IPS-NIHi7 (cell line): ENCODE measurements around the gene ZBTB42.
A peak's percentile ranks its signal among the peaks of the same experiment; 100 is the strongest.

Experiments
- DNase-seq: peaks from one replicate; pipeline ENCODE4 v3.0.0; 2012; ENCODE audit warnings: mixed read lengths; ENCODE audit errors: extremely low spot score

ZBTB42 gene

GRCh38 chr14:104794993-104795780, 5.7 kb upstream of the ZBTB42 start, which contains the start of gene AKT1:
Gene AKT1 (minus strand): TSS chr14:104795748. CDS start chr14:104792643, 3,105 bp downstream.
- no peak for DNase-seq

DNA sequence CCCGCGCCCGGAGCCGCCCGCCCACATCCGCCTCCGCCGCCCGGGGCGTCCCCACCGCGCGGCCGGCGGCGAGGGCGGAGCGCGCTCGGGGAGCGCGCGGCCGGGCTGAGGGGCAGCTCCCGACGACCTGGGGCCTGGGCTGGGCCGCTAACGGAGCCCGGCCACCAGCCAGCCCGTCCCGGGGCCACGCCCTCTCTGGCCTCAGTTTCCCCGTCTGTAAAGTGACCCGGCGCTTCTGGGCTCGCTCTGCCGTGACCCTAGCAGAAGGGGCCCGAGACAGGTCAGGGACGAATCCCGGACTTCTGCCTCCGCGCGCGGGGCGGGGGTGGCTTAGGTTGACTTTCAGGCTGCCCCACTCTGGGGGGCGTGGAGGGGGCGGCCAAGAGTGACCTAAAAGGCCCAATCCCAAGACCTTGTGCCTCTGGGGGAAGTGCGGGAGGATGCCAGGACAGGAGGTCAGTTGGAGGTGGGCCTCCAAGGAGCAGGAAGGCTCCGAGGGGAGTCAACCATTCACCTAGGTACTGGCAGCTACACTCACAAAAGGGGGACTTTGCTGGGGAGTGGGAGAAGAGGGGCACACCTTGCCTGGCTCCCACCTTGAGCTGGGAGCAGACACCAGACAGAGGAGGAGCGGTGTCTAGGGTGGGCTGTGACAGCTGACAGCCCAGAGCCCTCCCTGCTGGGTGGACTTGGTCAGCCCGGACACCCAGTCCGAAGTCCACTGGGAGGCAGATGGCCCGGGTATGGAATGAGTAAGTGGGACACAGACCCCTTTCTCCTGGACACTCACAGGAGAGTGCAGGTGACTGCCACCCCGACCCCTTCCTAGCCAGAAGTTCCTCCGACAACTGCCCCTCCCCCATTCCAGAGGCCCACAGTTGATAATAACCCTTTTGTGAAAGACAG, 4.9 kb upstream of the ZBTB42 start:
- DNase-seq = peak; percentile 81

DNA sequence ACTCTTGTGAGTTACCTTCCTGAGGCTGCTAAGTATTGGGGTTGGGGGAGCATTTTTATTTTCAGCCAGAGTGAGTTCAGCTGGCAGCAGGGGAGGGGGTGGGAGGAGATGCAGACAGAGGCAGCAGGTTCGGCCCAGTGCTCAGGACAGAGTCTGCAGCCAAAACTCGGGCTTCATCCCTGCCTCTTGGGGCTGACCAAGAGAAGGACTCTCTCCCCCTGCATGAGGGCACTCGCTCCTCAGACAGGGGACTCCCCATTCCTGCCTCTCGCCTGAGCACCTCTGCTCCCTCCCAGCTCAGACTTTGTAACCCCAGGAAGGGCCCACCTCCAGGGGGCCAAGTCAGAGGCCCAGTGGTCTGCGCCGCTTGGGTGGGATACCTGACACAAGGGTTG, 4.2 kb upstream of the ZBTB42 start:
- DNase-seq = no peak

GRCh38 chr14:104797115-104798044, 3.5 kb upstream of the ZBTB42 start:
- no peak for DNase-seq

DNA sequence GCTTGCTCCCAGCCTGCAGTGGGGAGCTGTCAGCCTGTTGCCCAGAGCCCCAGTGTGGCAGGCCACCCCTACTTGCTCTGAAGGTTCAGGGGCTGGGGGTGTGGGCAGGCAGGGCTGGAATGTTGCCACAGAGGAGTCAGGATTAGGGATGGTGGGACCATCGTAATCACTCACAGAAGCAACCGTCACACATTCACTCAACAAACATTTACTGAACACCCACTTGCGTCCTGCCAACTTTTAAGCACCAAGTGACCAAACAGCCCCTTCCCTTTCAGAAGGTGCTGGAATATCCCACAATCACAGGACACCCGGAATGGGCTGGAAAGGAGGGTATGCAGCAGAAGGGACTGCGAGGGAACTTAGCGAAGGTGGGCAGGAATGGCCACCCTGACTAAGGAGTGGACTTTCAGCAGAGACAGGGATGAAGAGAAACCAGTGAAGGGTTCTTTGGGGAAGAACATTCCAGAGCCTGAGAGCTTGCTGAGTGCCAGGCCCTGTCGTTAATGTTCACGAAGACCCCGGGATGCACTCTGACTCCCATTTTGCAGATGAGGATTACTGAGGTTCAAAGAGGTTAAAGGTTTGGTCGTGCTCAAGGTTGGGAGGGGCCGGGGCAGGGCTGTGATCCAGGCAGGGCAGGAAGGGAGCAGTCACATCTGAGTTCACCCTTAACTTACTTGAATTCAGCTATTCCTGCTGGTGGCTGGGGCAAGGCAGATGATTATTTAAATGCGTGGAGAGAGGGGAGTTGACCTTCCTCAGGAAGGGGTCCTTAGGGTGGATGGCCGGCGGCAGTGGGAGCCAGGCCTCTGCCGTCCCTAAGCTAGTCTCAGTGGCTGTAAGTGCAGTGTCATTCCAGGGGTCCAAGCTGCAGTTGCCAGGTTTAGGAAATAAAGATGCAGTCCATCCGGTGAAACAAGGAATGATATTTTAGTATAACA, 2.3 kb upstream of the ZBTB42 start:
- DNase-seq = no peak

DNA sequence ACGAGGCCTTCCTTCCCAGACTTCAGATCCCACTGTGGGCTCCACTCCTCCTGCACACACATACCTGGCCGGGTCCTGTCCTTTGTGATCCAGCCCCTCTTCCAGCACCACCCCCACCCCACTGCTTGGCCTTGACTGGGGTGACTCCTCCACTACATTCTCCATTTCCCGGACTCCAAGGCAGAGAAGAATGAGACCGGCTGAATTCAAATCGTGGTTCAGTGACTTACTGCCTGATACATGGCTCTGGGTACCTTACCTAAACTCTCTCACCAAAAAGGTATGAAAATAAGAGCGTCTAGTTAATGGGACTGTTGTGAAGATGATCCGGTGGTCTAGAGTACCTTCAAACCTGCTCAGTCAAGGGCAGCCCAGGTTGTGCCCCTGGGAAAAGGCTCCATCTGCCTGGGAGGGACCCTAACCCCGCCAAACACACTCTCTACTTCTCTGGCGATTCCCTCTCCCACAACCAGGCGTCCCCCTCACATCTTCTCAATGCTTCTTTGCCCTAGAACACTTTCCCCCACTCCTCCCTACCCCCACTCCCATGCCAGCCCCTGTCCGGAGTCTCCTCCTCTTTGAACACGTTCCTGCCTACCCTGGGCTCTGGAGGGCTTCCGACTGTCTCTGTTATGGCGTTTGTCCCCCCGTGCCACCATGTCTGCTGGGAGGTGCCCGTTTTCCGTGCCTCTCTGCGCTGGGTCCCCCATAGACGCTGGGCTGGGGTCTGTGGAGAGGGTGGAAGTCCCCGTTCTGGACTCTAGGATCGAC, 1.5 kb upstream of the ZBTB42 start:
- DNase-seq = peak; percentile 84

DNA sequence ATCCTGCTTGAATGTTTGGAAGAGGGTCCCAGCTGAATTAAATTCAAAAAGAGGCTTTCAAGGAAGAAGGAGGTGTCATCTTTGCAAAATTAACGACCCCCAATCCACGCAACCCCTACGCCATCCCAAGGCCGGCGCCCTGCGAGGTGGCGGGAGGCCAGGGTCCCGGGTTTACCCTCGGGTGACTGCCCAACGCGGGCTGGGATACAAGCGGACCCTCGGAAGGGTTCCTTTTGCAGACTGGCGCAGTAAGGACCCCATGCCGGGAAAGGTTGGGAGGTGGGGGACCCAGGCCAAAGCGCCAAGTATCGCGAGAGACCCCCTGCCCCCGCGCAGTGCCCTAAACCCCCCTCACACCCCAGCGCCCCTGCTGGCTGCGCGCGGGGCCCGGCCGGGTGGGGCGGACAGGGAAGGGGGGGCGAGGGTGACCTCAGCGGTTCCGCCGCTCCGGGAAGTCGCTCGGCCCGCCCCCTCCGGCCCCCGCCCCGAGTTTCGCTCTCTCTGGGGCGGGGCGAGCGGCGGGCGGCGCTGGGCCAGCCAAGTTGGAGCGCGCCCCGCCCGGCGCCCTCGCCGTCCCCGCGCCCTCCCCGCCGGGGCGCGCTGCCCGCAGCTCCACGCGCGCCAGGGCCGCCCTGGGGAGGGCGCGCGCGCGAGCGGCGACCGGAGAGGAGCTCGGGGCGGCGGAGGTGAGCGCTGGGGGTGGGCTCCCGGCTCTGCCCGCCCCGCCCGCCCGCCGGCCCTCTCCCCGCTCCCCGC, 708 bp upstream of the ZBTB42 start:
- DNase-seq = peak; percentile 88

- DNase-seq = no peak
Measured at GRCh38 chr14:104801520-104802393, 856 bp downstream of the ZBTB42 start.

GRCh38 chr14:104802394-104803184, 1.7 kb downstream of the ZBTB42 start:
- no peak for DNase-seq

DNA sequence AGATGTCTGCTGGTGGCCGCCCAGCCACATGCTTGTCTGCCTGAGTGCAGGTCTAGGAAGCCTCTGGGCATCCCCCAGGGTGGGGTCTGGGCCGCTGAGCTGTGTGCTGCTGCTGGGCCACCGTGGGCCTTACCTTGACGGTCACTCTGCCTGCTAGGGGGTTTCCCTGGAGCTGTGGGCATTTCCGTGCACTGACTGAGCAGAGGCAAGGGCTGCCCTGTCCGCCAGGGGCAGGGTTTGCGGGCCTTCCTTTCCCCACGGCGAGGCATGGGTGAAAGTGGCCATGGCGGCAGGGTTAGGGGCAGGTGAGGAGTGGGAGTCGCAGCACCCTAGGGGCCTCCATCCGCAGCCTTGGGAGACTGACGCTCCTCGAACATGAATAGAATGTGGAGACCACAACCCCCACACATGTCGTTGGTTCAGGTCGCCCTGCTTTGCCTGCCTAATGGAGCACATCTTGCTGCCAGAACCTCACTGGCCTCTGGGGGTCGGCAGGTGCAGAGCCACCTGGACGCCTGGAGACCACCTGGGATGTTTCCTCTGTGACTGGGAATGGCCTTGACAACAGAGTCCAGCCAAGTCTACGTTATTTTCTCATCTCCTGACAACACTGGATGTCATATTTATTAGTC, 2.5 kb downstream of the ZBTB42 start:
- DNase-seq = no peak

DNA sequence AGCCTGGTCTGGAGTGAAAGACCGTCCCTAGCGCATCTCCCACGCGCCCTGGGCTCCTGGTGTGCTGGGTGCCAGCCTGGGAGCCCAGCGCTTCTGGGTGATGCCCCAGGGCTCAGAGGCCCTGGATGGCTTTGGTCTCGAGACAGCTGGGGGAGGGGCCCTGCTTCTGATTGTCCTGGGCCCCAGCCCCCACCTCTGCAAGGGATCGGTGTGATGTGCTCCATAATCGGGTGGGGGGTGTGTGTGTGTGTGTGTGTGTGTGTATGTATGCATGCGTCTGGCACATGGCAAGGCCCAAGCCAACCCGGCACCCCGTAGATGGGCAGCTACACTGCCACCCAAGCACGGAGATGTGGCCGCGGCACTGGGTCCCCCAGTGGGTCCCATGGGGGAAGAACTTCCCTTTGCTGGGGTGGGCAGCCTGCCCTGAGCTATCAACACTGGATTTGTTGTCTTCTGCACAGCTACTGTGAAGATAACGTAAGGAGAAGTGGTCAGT, 3.1 kb downstream of the ZBTB42 start:
- no peak for DNase-seq

GRCh38 chr14:104804481-104805325, 3.8 kb downstream of the ZBTB42 start:
- DNase-seq = no peak

DNA sequence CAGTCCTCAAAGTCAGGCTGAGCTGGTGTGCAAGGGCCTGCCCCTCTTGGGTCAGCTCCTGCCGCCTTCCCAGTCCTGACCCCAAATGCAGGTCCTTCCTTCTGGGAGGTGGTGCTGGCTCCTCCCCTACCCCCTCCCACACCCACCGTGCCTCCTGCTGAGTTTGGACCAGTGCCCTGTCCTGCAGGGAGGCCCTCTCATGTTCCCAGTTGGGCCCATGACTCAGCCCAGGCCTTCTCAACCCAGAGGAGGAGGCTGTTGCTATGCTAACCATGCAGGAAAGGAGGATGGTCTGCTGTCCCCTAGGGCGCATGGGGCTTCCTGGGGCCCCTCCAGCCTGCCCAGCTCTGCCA, 4.4 kb downstream of the ZBTB42 start:
- DNase-seq = no peak

GRCh38 chr14:104805941-104806624, 5.2 kb downstream of the ZBTB42 start:
- DNase-seq = no peak
